ENCODE measurements around the gene METTL16.
"Not testable (repeated sequence)": the region's sequence is repeated elsewhere in the genome, so short reads cannot be mapped to it uniquely, and the experiment has no call there.

METTL16 gene, protein sequence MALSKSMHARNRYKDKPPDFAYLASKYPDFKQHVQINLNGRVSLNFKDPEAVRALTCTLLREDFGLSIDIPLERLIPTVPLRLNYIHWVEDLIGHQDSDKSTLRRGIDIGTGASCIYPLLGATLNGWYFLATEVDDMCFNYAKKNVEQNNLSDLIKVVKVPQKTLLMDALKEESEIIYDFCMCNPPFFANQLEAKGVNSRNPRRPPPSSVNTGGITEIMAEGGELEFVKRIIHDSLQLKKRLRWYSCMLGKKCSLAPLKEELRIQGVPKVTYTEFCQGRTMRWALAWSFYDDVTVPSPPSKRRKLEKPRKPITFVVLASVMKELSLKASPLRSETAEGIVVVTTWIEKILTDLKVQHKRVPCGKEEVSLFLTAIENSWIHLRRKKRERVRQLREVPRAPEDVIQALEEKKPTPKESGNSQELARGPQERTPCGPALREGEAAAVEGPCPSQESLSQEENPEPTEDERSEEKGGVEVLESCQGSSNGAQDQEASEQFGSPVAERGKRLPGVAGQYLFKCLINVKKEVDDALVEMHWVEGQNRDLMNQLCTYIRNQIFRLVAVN

DNA sequence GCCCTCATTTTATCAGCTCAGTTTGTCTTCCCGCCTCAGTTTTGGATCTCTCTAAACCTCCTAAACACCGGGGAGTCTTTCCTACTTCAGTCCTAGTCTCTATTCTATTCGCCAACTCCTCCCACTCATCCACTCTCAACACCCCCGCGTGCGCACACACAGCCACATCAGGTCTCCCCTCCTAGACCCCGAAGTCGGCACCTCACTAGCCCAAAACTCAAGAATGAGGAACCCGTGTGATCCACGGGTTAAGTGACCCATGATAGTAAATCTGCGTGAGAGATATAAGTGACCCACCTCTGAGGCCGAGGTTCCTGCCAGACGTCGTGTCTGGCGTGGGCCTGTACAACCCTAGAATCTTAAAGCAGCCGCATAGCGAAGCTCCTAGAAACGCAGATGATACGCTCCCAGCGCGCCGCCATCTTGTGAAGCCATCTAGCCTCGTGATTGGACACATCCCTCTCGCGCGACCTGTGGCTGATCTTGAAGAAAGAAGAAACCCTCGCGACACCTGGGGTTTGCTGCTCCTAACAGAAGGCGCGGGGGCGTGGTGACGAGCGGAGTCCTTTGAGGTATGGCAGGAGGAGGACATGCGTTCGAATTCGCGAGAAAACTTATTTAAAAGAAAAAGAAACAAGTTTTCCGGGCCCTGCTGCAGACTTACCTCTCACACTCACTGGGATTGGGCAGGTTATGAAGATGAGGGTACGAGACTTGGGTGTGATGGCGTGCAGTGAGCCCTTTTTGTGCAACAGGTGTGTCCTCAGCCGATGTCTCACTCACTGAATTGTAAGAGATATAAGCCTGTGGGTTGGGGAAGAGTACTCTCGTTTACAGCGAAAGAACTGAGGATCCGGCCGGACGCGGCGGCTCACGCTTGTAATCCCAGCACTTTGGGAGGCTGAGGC, at the start of gene METTL16:
Gene METTL16 (minus strand): TSS at position 427 of the 908 bp plus-strand sequence. CDS start 9,557 bp downstream, outside the sequence.
- H2AFZ ChIP-seq (ENCODE audit: low read depth, low read length), result peak within 1 kb of the TSS; percentile 38
- H3K27me3 ChIP-seq (ENCODE audit: insufficient read depth, low read length), result no peaks in the 10 kb centered on the region
- no peaks in the 10 kb centered on the region for H3K9me3 ChIP-seq (ENCODE audit: low read length)
- peaks cover 3% of the 10 kb centered on the region for H3K36me3 ChIP-seq (ENCODE audit: insufficient read depth, low read length)
- peak within 1 kb of the TSS; percentile 96 for H3K4me3 ChIP-seq (ENCODE audit: low read length)
- peaks cover 6% of the 10 kb centered on the region for H3K4me1 ChIP-seq (ENCODE audit: insufficient read depth, low read length)

DNA sequence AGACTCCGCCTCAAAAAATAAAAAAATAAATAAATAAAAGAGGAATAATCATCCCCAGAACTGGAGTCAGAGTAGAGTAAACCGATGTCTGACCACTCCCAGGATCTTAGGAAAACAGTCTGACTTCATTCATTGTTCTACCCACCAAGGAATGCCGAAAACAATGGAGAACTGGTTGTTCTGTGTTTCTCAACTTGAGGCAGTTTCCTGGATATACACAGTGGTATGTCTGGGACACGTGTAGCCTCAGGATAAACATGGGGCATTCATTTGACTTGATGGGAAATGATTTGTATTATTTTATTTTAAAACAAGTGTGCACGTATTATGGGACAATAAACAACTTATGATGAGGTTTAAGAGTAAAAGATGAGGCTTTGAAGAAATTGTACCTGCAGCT, 49.0 kb upstream of the METTL16 start:
- Histone ChIP-seq H2AFZ (ENCODE audit: low read depth, low read length) (no peak overlapping the region), H3K4me3 (ENCODE audit: low read length) (no peak overlapping the region), H3K4me1 (ENCODE audit: insufficient read depth, low read length) (peaks cover 8% of the 10 kb centered on the region), H3K27me3 (ENCODE audit: insufficient read depth, low read length) (no peaks in the 10 kb centered on the region), H3K36me3 (ENCODE audit: insufficient read depth, low read length) (no peaks in the 10 kb centered on the region), H3K9me3 (ENCODE audit: low read length) (peaks cover 3% of the 10 kb centered on the region)

- Histone ChIP-seq H3K9me3 (ENCODE audit: low read length) (no peaks in the 10 kb centered on the region), H3K4me1 (ENCODE audit: insufficient read depth, low read length) (peaks cover 8% of the 10 kb centered on the region), H3K36me3 (ENCODE audit: insufficient read depth, low read length) (no peaks in the 10 kb centered on the region), H3K27me3 (ENCODE audit: insufficient read depth, low read length) (no peaks in the 10 kb centered on the region), H3K4me3 (ENCODE audit: low read length) (no peak overlapping the region), H2AFZ (ENCODE audit: low read depth, low read length) (peak overlapping the region; percentile 53)
Observed at GRCh38 chr17:2551928-2552327, 40.2 kb upstream of the METTL16 start.

- H3K9me3 ChIP-seq (ENCODE audit: low read length), result no peaks in the 10 kb centered on the region
- peak overlapping the region; percentile 53 for H2AFZ ChIP-seq (ENCODE audit: low read depth, low read length)
- peaks cover 8% of the 10 kb centered on the region for H3K4me1 ChIP-seq (ENCODE audit: insufficient read depth, low read length)
- no peaks in the 10 kb centered on the region for H3K36me3 ChIP-seq (ENCODE audit: insufficient read depth, low read length)
- H3K27me3 ChIP-seq (ENCODE audit: insufficient read depth, low read length), result no peaks in the 10 kb centered on the region
- H3K4me3 ChIP-seq (ENCODE audit: low read length), result no peak overlapping the region
Observed at GRCh38 chr17:2551493-2551892, 39.8 kb upstream of the METTL16 start.

- no peak overlapping the region for H2AFZ ChIP-seq (ENCODE audit: low read depth, low read length)
- peaks cover 13% of the 10 kb centered on the region for H3K4me1 ChIP-seq (ENCODE audit: insufficient read depth, low read length)
- H3K36me3 ChIP-seq (ENCODE audit: insufficient read depth, low read length), result no peaks in the 10 kb centered on the region
- no peaks in the 10 kb centered on the region for H3K27me3 ChIP-seq (ENCODE audit: insufficient read depth, low read length)
- no peak overlapping the region for H3K4me3 ChIP-seq (ENCODE audit: low read length)
- no peaks in the 10 kb centered on the region for H3K9me3 ChIP-seq (ENCODE audit: low read length)
Observed at GRCh38 chr17:2549392-2550211, 37.9 kb upstream of the METTL16 start.

DNA sequence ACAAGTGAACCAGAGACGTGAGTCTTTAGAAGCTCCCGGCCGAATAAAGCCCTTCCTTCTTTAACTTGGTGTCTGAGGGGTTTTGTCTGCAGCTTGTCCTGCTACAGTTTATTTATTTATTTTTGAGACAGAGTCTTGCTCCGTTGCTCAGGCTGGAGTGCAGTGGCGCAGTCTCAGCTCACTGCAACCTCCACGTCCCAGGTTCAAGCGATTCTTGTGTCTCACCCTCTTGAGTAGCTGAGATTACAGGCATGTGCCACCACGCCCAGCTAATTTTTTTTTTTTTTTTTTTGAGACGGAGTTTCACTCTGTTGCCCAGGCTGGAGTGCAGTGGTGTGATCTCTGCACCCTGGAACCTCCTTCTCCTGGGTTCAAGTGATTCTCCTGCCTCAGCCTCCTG, 36.3 kb upstream of the METTL16 start:
- H3K9me3 ChIP-seq (ENCODE audit: low read length); H2AFZ ChIP-seq (ENCODE audit: low read depth, low read length); H3K36me3 ChIP-seq (ENCODE audit: insufficient read depth, low read length); H3K4me3 ChIP-seq (ENCODE audit: low read length); H3K27me3 ChIP-seq (ENCODE audit: insufficient read depth, low read length): not testable (repeated sequence)
- peaks cover 13% of the 10 kb centered on the region for H3K4me1 ChIP-seq (ENCODE audit: insufficient read depth, low read length)

DNA sequence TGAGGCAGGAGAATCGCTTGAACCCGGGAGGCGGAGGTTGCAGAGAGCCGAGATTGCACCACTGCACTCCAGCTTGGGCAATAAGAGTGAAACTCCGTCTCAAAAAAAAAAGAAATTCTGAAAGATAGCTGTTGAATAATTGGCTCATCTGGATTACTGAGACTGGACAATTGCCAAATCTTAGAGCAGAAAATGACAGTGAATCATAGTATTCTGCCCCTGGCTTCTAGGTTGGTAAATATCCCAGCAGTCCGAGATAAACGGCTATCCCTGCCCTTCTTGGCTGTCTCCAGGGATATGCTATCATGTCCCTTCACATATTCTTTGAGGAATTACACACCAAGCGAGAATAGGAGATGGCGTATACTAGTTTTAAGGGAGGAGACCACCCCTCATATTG, 35.5 kb upstream of the METTL16 start:
- Histone ChIP-seq H3K4me3 (ENCODE audit: low read length) (no peak overlapping the region), H3K36me3 (ENCODE audit: insufficient read depth, low read length) (no peaks in the 10 kb centered on the region), H3K27me3 (ENCODE audit: insufficient read depth, low read length) (no peaks in the 10 kb centered on the region), H3K9me3 (ENCODE audit: low read length) (no peaks in the 10 kb centered on the region), H3K4me1 (ENCODE audit: insufficient read depth, low read length) (peaks cover 13% of the 10 kb centered on the region), H2AFZ (ENCODE audit: low read depth, low read length) (no peak overlapping the region)

DNA sequence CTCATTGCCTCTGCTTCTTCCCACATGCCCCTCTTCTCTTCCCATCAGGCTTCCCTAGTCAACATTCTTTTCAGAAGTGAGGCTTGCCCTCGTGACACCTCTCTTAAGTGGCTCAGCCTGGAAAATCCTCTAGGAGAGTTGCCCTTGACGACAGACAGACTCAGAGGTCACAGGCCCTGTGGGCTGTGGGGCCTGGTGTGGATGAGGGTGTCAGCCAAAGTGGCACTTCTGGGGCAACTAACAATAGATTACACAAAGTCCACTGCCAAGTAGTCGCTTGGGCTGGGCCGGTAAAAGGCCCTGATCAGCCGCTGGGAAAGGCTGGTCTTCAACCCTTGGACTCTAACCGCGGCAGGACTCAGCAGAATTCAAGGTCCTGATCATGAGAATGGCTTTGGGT, 33.7 kb upstream of the METTL16 start:
- no peaks in the 10 kb centered on the region for H3K36me3 ChIP-seq (ENCODE audit: insufficient read depth, low read length)
- no peak overlapping the region for H2AFZ ChIP-seq (ENCODE audit: low read depth, low read length)
- no peaks in the 10 kb centered on the region for H3K9me3 ChIP-seq (ENCODE audit: low read length)
- H3K4me1 ChIP-seq (ENCODE audit: insufficient read depth, low read length), result peaks cover 5% of the 10 kb centered on the region
- no peak overlapping the region for H3K4me3 ChIP-seq (ENCODE audit: low read length)
- no peaks in the 10 kb centered on the region for H3K27me3 ChIP-seq (ENCODE audit: insufficient read depth, low read length)

DNA sequence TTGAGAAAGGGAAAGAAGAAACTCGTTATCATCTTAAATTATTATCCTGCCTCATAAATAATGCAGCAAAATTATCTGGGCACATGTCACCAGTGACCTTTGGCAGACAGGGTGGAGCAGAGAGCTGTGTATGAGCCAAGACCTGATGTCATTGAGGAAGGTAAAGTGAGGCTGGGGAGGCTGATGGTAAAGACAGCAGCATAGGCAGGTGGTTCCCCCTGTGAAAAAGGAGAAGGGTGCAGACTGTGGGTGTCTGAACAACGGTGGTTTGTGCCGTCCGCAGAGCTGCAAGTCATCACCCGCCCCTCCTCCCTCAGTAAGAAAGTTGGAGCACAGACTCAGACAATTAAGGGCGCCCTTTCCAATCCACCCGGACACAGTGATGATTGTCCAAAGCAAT, 30.8 kb upstream of the METTL16 start:
- Histone ChIP-seq H3K4me3 (ENCODE audit: low read length) (no peak overlapping the region), H3K4me1 (ENCODE audit: insufficient read depth, low read length) (peaks cover 5% of the 10 kb centered on the region), H3K27me3 (ENCODE audit: insufficient read depth, low read length) (no peaks in the 10 kb centered on the region), H2AFZ (ENCODE audit: low read depth, low read length) (no peak overlapping the region), H3K9me3 (ENCODE audit: low read length) (no peaks in the 10 kb centered on the region), H3K36me3 (ENCODE audit: insufficient read depth, low read length) (no peaks in the 10 kb centered on the region)

DNA sequence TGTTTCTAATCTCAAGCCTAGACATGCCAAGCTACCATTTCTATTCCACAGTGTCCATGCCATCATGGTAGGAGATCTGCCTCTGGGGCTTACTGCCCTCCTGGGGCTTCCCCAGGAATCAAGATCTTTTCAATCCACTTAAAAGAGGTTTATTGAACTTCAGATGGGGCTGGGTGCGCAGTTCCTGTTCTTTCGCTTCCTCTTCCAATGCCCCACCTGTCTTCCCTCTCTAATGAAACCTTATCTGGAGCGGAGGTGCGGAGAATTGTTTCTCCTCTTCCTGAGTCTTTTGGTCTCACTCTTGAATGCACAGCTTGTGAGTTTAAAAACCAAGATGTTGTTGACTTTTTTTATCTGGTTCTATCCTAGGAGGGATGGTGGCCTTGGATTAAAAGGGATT, 30.4 kb upstream of the METTL16 start:
- Histone ChIP-seq H3K4me1 (ENCODE audit: insufficient read depth, low read length) (peaks cover 5% of the 10 kb centered on the region), H3K27me3 (ENCODE audit: insufficient read depth, low read length) (no peaks in the 10 kb centered on the region), H3K9me3 (ENCODE audit: low read length) (no peaks in the 10 kb centered on the region), H3K36me3 (ENCODE audit: insufficient read depth, low read length) (no peaks in the 10 kb centered on the region), H3K4me3 (ENCODE audit: low read length) (no peak overlapping the region), H2AFZ (ENCODE audit: low read depth, low read length) (no peak overlapping the region)

DNA sequence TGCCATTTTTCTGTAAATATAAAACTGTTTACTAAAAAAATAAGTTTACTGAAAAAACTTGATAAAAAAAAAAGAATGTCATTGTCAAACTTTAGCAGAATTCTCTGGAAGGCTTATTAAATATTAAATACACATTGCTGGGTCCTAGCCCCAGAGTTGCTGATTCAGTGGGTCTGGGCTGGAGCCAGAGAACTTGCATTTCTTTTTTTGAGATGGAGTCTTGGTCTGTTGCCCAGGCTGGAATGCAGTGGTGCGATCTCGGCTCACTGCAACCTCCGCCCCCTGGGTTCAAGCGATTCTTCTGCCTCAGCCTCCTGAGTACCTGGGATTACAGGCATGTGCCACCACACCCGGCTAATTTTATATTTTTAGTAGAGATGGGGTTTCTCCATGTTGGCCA, 25.9 kb upstream of the METTL16 start:
- not testable (repeated sequence) for H3K36me3 ChIP-seq (ENCODE audit: insufficient read depth, low read length); H3K9me3 ChIP-seq (ENCODE audit: low read length); H3K4me1 ChIP-seq (ENCODE audit: insufficient read depth, low read length); H2AFZ ChIP-seq (ENCODE audit: low read depth, low read length); H3K27me3 ChIP-seq (ENCODE audit: insufficient read depth, low read length); H3K4me3 ChIP-seq (ENCODE audit: low read length)

GRCh38 chr17:2532146-2532720, 20.5 kb upstream of the METTL16 start:
- H2AFZ ChIP-seq (ENCODE audit: low read depth, low read length), result no peak overlapping the region

More at GRCh38 chr17:2532146-2532720, 20.5 kb upstream of the METTL16 start:
- no peaks in the 10 kb centered on the region for H3K36me3 ChIP-seq (ENCODE audit: insufficient read depth, low read length)
- no peaks in the 10 kb centered on the region for H3K9me3 ChIP-seq (ENCODE audit: low read length)
- no peaks in the 10 kb centered on the region for H3K4me1 ChIP-seq (ENCODE audit: insufficient read depth, low read length)
- H3K27me3 ChIP-seq (ENCODE audit: insufficient read depth, low read length), result no peaks in the 10 kb centered on the region
- no peak overlapping the region for H3K4me3 ChIP-seq (ENCODE audit: low read length)
